ENCODE measurements around the gene OR1S2.
"Not testable (repeated sequence)": the region's sequence is repeated elsewhere in the genome, so short reads cannot be mapped to it uniquely, and the experiment has no call there.

OR1S2 gene, protein sequence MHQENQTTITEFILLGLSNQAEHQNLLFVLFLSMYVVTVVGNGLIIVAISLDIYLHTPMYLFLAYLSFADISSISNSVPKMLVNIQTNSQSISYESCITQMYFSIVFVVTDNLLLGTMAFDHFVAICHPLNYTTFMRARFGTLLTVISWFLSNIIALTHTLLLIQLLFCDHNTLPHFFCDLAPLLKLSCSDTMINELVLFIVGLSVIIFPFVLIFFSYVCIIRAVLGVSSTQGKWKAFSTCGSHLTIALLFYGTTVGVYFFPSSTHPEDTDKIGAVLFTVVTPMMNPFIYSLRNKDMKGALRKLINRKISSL

GRCh38 chr11:58204042-58204441 is at the start of gene OR1S2:
TSS of gene OR1S2 (minus strand) at chr11:58204142. CDS start at chr11:58204142, 0 bp downstream.
- no peak within 1 kb of the TSS for H3K9ac ChIP-seq (ENCODE audit: low read length)
- no peak within 1 kb of the TSS for H3K4me3 ChIP-seq (ENCODE audit: low read length)
- H3K9me3 ChIP-seq (ENCODE audit: control insufficient read depth, low read length), result no peaks in the 10 kb centered on the region
- no peaks in the 10 kb centered on the region for H3K4me1 ChIP-seq (ENCODE audit: control insufficient read depth, insufficient read depth, low read length)
- H3K36me3 ChIP-seq (ENCODE audit: control insufficient read depth, insufficient read depth, low read length), result no peaks in the 10 kb centered on the region
- no peaks in the 10 kb centered on the region for H3K27me3 ChIP-seq (ENCODE audit: control insufficient read depth, insufficient read depth, low read length)

- no peaks in the 10 kb centered on the region for H3K36me3 ChIP-seq (ENCODE audit: control insufficient read depth, insufficient read depth, low read length)
- no peak overlapping the region for H3K4me3 ChIP-seq (ENCODE audit: low read length)
- H3K9me3 ChIP-seq (ENCODE audit: control insufficient read depth, low read length), result no peaks in the 10 kb centered on the region
- no peaks in the 10 kb centered on the region for H3K4me1 ChIP-seq (ENCODE audit: control insufficient read depth, insufficient read depth, low read length)
- no peak overlapping the region for H3K9ac ChIP-seq (ENCODE audit: low read length)
- H3K27me3 ChIP-seq (ENCODE audit: control insufficient read depth, insufficient read depth, low read length), result no peaks in the 10 kb centered on the region
These were observed 40.0 kb upstream of the OR1S2 start for GRCh38 chr11:58243954-58244353.

DNA sequence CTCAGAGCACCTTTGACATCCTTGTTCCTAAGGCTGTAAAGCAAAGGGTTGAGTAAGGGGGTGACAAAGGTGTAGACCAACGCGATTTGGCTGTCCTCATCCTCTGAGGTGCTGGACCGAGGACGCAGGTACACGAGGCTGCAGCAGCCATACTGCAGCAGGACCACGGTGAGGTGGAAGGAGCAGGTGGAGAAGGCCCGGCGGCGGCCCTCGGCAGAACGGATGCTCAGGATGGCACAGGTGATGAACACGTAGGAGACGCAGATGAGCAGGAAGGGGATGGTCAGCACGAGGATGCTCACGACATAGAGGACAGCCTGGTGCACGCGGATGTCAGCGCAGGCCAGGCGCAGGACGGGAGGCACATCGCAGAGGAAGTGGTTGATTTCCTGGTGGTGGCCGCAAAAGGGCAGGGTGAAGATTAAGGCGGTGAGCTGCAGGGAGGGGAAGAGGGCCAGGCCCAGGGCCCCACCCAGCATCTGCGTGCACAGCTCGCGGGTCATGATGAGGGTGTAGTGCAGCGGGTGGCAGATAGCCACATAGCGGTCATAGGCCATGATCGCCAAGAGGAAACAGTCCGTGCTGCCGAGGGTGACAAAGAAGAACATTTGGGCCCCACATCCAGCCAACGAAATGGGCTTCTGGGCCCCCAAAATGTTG is 24.1 kb upstream of the OR1S2 start:
- H3K9me3 ChIP-seq (ENCODE audit: control insufficient read depth, low read length), result no peaks in the 10 kb centered on the region
- no peaks in the 10 kb centered on the region for H3K36me3 ChIP-seq (ENCODE audit: control insufficient read depth, insufficient read depth, low read length)
- no peaks in the 10 kb centered on the region for H3K4me1 ChIP-seq (ENCODE audit: control insufficient read depth, insufficient read depth, low read length)
- no peaks in the 10 kb centered on the region for H3K27me3 ChIP-seq (ENCODE audit: control insufficient read depth, insufficient read depth, low read length)
- no peak overlapping the region for H3K4me3 ChIP-seq (ENCODE audit: low read length)
- no peak overlapping the region for H3K9ac ChIP-seq (ENCODE audit: low read length)

GRCh38 chr11:58222721-58223120 is 18.8 kb upstream of the OR1S2 start:
- Histone ChIP-seq H3K4me1 (ENCODE audit: control insufficient read depth, insufficient read depth, low read length) (no peaks in the 10 kb centered on the region), H3K9ac (ENCODE audit: low read length) (no peak overlapping the region), H3K4me3 (ENCODE audit: low read length) (no peak overlapping the region), H3K27me3 (ENCODE audit: control insufficient read depth, insufficient read depth, low read length) (no peaks in the 10 kb centered on the region), H3K36me3 (ENCODE audit: control insufficient read depth, insufficient read depth, low read length) (no peaks in the 10 kb centered on the region), H3K9me3 (ENCODE audit: control insufficient read depth, low read length) (no peaks in the 10 kb centered on the region)

DNA sequence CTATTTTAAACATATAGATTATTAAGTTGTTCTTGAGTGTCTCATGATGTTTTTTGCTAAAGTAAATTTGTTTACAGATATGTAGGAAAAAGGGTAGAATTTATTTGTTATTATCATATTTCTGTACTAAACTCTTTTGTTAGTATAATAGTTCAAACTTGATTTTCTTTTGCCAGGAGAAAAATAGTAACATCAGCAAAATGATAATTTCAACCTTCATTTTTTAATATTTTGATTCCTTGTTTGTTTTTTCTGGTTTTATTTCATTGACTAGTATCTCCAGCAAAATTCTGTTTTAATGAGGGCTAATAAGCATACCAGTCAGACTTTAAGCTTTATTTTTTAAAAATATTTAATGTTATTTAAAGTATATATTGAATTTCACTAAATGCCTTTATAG is 12.5 kb upstream of the OR1S2 start:
- Histone ChIP-seq H3K36me3 (ENCODE audit: control insufficient read depth, insufficient read depth, low read length) (no peaks in the 10 kb centered on the region), H3K27me3 (ENCODE audit: control insufficient read depth, insufficient read depth, low read length) (no peaks in the 10 kb centered on the region), H3K9ac (ENCODE audit: low read length) (no peak overlapping the region), H3K4me1 (ENCODE audit: control insufficient read depth, insufficient read depth, low read length) (no peaks in the 10 kb centered on the region), H3K9me3 (ENCODE audit: control insufficient read depth, low read length) (no peaks in the 10 kb centered on the region), H3K4me3 (ENCODE audit: low read length) (no peak overlapping the region)

- not testable (repeated sequence) for H3K9me3 ChIP-seq (ENCODE audit: control insufficient read depth, low read length); H3K27me3 ChIP-seq (ENCODE audit: control insufficient read depth, insufficient read depth, low read length); H3K4me1 ChIP-seq (ENCODE audit: control insufficient read depth, insufficient read depth, low read length); H3K9ac ChIP-seq (ENCODE audit: low read length); H3K36me3 ChIP-seq (ENCODE audit: control insufficient read depth, insufficient read depth, low read length); H3K4me3 ChIP-seq (ENCODE audit: low read length)
These were observed 8.5 kb upstream of the OR1S2 start, which contains the start of gene OR1S1 for GRCh38 chr11:58212420-58212819. TSS of gene OR1S1 (plus strand) at chr11:58212720.

DNA sequence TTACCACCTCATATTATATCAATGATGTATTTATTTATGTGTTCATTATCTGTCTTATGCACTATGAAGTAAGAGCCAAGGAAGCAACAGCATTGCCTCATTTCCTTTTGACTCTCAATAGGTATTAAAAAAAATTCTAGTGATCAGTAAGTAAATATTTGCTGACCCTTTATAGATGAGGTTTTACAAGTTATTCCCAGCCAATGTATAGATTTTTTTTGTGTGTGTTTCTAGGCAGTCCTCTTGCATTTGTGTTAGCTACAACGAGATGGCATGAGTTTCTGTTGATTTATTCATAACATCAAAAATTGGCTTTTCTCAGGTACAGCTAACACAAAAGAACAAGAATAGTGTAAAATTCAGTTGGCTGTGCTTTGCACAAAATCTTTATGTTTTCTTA is 4.7 kb downstream of the OR1S2 start:
- no peaks in the 10 kb centered on the region for H3K4me1 ChIP-seq (ENCODE audit: control insufficient read depth, insufficient read depth, low read length)
- H3K27me3 ChIP-seq (ENCODE audit: control insufficient read depth, insufficient read depth, low read length), result no peaks in the 10 kb centered on the region
- H3K9me3 ChIP-seq (ENCODE audit: control insufficient read depth, low read length), result no peaks in the 10 kb centered on the region
- no peak overlapping the region for H3K9ac ChIP-seq (ENCODE audit: low read length)
- no peaks in the 10 kb centered on the region for H3K36me3 ChIP-seq (ENCODE audit: control insufficient read depth, insufficient read depth, low read length)
- no peak overlapping the region for H3K4me3 ChIP-seq (ENCODE audit: low read length)

GRCh38 chr11:58195939-58196338 is 8.0 kb downstream of the OR1S2 start:
- peaks cover 3% of the 10 kb centered on the region for H3K4me1 ChIP-seq (ENCODE audit: control insufficient read depth, insufficient read depth, low read length)
- no peaks in the 10 kb centered on the region for H3K27me3 ChIP-seq (ENCODE audit: control insufficient read depth, insufficient read depth, low read length)
- no peaks in the 10 kb centered on the region for H3K36me3 ChIP-seq (ENCODE audit: control insufficient read depth, insufficient read depth, low read length)
- no peaks in the 10 kb centered on the region for H3K9me3 ChIP-seq (ENCODE audit: control insufficient read depth, low read length)
- no peak overlapping the region for H3K4me3 ChIP-seq (ENCODE audit: low read length)
- H3K9ac ChIP-seq (ENCODE audit: low read length), result no peak overlapping the region

DNA sequence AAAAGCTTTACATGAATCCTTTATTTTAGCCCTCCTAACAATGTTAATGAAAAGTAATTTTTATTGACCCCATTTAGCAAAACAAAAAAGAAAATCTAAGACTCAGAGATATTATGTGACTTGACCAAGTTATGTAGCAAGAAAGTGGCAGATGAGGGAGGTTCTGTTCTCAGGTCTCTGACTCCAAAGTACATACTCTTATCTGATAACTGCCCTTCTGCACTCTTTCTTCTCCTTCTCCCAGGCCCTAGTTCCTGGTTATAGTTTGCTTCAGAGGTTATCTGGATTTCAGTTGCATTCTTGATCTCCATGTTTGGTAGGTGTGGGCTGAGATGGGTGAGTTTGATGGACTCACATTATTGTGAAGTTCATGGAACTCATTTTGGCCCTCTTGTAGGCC is 10.6 kb downstream of the OR1S2 start:
- no peaks in the 10 kb centered on the region for H3K36me3 ChIP-seq (ENCODE audit: control insufficient read depth, insufficient read depth, low read length)
- H3K27me3 ChIP-seq (ENCODE audit: control insufficient read depth, insufficient read depth, low read length), result no peaks in the 10 kb centered on the region
- H3K9ac ChIP-seq (ENCODE audit: low read length), result no peak overlapping the region
- H3K4me3 ChIP-seq (ENCODE audit: low read length), result no peak overlapping the region
- H3K4me1 ChIP-seq (ENCODE audit: control insufficient read depth, insufficient read depth, low read length), result peaks cover 8% of the 10 kb centered on the region
- no peaks in the 10 kb centered on the region for H3K9me3 ChIP-seq (ENCODE audit: control insufficient read depth, low read length)

DNA sequence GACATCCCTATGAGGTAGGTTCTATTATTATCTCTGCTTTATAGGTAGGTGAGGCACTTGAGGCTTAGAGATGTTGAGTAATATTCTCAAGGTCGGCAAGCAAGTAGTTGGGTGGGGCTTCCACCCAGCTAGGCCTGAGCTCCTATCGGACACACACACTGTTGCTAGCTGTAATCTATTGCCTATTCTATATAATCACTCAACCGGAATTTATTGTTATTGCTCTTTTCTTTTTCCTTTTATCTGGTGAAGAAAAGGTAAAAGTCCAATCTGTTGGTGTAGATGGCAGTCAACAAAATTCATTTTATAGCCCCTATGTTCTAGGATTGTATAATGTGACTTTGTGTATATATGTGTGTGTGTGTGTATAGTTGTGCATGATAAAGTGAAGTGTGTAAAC is 11.7 kb downstream of the OR1S2 start:
- Histone ChIP-seq H3K4me3 (ENCODE audit: low read length) (no peak overlapping the region), H3K9me3 (ENCODE audit: control insufficient read depth, low read length) (no peaks in the 10 kb centered on the region), H3K9ac (ENCODE audit: low read length) (no peak overlapping the region), H3K4me1 (ENCODE audit: control insufficient read depth, insufficient read depth, low read length) (peaks cover 8% of the 10 kb centered on the region), H3K27me3 (ENCODE audit: control insufficient read depth, insufficient read depth, low read length) (no peaks in the 10 kb centered on the region), H3K36me3 (ENCODE audit: control insufficient read depth, insufficient read depth, low read length) (no peaks in the 10 kb centered on the region)

- Histone ChIP-seq H3K9ac (ENCODE audit: low read length) (no peak within 1 kb of the TSS), H3K36me3 (ENCODE audit: control insufficient read depth, insufficient read depth, low read length) (no peaks in the 10 kb centered on the region), H3K4me1 (ENCODE audit: control insufficient read depth, insufficient read depth, low read length) (peaks cover 8% of the 10 kb centered on the region), H3K9me3 (ENCODE audit: control insufficient read depth, low read length) (no peaks in the 10 kb centered on the region), H3K4me3 (ENCODE audit: low read length) (no peak within 1 kb of the TSS), H3K27me3 (ENCODE audit: control insufficient read depth, insufficient read depth, low read length) (no peaks in the 10 kb centered on the region)
These were observed 15.2 kb downstream of the OR1S2 start, which contains the start of gene OR9Q2 for GRCh38 chr11:58188770-58189169. TSS of gene OR9Q2 (plus strand) at chr11:58189070. CDS start at chr11:58190491, 1,421 bp downstream.

DNA sequence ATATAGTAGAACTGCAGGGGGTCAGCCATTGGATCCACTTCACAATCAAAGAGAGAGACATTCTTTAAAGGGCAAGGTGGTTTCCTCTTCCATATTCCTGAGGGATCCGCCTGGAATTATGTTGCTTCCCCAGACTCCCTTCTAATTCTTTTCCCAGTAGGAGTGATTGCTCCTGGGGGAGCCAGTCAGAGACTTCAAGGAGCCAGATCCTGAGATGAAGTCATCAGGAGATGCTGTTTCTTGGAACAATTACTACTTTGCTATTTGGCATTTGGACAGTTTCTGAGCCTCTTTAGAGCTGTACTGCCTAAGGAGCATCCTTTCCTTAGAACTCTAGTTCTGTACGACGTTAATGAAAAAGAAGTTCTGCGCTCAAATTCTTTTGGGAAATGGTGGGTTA is 17.0 kb downstream of the OR1S2 start:
- Histone ChIP-seq H3K9ac (ENCODE audit: low read length) (no peak overlapping the region), H3K27me3 (ENCODE audit: control insufficient read depth, insufficient read depth, low read length) (no peaks in the 10 kb centered on the region), H3K36me3 (ENCODE audit: control insufficient read depth, insufficient read depth, low read length) (no peaks in the 10 kb centered on the region), H3K4me3 (ENCODE audit: low read length) (no peak overlapping the region), H3K9me3 (ENCODE audit: control insufficient read depth, low read length) (no peaks in the 10 kb centered on the region), H3K4me1 (ENCODE audit: control insufficient read depth, insufficient read depth, low read length) (peaks cover 8% of the 10 kb centered on the region)

Measured in mucosa of stomach (tissue), 1 donor.